Measurements from ENCODE around the gene SLC46A3.
"Not testable (repeated sequence)": the region's sequence is repeated elsewhere in the genome, so short reads cannot be mapped to it uniquely, and the experiment has no call there.

SLC46A3 gene, protein sequence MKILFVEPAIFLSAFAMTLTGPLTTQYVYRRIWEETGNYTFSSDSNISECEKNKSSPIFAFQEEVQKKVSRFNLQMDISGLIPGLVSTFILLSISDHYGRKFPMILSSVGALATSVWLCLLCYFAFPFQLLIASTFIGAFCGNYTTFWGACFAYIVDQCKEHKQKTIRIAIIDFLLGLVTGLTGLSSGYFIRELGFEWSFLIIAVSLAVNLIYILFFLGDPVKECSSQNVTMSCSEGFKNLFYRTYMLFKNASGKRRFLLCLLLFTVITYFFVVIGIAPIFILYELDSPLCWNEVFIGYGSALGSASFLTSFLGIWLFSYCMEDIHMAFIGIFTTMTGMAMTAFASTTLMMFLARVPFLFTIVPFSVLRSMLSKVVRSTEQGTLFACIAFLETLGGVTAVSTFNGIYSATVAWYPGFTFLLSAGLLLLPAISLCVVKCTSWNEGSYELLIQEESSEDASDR

DNA sequence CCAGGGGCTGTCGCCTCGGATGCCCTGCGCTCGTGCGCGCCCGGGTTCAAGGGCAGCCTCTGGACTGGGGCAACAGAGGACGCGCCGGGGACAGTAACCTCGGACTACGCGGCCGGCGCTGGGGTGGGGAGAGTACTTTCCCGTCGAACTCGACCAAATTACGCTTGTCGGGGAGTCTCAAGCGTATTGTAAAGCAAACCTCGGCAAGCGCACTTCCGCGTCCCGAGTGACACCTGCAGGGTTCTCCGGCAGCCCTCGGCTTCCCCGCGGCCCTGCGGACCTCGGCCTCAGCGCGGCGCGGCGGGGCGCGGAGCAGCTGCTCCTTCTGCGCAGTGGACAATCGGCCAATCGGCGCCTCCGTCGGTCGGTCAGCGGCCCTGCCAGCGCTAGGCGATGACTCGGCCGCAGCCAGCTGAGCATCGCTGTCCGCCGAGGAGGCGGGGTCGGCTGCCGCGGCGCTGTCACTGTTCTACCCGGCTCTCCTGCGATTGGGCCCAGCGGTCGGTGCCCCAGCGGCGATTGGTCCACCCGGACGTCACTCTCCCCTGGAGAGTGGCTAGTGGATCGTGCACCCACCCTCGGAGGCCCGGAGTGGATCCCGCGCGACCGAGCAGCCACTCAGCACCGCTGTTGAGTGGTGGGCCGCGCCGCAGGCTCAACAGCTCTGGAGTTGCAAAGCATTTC lies at the start of gene SLC46A3:
Gene SLC46A3 (minus strand): TSS at position 428 of the 684 bp plus-strand sequence. CDS start 972 bp downstream, outside the sequence.
- DNase-seq: peak; percentile 86 to 93

DNA sequence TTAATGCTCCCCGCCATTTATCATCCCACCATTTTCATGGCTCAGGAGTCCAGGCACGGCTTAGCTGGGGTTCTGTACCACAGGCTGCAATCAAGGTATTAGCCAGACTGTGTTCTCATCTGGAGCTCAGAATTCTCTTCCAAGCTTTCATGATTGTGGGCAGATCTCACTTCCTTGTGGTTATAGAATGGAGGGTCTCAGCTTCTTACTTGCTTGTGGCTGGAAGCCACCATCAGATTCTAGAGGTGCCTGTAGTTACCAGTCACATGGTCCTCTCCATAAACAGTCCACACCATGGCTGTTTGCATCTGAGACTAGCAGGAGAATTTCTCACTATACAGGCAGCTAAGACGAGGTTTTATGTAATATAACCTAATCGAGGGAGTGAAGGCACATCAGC lies 45.1 kb upstream of the SLC46A3 start:
- DNase-seq: no peak

DNA sequence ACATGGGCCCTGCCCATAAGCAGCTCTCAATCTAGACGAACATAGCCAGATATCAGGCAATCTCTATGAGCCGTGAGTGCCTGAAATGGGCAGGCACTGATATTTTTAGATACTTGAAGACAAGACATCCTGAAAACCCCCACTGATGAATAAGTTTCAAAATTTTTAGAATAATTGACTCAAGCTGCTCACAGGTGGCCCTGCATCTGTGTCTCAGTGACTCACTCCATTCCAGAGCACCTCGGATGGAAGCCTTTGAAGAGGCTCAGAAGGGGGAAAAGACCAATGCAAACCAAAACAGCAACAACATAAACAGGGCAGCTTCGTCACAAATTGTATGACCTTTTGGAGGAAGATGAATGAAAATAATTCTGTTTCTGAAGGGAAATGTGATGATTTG lies 42.8 kb upstream of the SLC46A3 start:
- DNase-seq: no peak

DNA sequence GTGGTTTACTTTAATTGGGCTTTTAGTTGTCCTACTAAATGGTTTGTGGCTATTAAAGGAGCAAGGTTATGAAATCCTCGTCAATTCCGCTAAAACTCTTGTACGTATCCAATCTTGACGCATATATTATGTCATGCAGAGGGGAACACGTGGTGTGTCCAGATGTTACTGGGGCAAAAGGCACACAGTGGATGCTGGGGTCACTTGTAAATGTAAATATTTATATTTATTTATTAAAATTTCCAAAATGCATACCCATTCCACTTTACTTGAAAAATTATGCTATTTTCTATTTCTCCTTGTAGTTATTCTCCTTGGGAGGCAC lies 36.7 kb upstream of the SLC46A3 start:
- no peak for DNase-seq

DNA sequence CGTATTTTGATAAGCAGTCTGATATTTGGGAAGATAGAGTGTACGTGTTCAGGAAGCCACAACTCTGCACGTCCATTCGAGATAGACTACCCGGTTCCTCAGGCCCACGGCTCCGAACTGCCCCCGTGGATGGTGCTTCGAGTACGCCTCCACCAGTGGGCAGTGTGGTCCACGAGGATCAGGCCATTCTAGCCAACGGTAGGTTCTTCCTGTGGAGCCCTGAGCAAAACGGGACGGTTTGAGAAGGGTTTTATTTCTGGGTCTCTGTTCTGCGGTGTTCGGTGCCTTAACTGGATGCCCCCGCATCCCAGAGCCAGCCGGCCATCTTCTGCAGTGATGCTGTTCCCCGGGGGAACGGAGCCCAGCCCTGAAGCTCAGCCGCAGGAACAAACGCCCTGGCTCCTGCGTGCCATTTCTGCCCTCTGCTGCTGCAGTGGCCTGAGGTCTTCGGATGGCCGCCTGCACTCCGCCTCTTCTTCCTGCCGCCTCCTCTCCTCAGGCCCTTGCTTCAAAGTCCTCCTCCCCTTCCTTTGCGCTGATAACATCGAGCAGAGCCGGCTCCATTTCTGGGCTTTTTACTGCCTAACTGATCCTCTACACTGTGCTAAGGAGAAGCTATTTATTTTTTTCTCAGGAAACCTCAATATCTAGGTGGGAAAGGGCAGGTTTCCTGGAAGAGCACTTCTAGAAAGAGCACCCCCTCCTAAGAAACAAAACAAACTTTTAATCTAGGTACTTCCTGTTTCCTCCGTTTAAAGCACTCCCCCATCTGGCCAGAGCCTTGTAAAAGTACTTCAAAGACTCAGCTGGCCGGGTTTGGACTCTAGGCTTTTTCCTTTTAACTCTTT lies 36.2 kb upstream of the SLC46A3 start:
- no peak for DNase-seq

DNA sequence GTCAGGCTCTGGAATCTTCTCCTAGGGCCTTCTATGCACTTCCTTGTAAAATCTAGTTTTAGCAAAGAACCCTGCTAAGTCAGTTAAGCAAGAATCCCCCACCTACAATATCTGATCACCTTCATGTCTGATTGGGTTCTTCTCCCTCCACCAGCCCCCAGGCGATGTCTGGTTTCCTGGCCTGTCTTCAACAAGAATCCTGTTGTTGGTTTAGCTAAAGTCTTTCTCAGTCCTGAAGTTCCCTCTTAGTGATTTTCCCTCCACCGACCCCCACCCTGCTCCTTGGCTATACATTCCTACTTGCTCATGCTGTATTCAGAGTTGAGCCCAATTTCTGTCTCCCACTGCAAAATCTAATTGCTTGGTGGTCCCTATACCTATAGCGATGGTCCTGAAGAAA lies 35.2 kb upstream of the SLC46A3 start:
- DNase-seq: no peak

DNA sequence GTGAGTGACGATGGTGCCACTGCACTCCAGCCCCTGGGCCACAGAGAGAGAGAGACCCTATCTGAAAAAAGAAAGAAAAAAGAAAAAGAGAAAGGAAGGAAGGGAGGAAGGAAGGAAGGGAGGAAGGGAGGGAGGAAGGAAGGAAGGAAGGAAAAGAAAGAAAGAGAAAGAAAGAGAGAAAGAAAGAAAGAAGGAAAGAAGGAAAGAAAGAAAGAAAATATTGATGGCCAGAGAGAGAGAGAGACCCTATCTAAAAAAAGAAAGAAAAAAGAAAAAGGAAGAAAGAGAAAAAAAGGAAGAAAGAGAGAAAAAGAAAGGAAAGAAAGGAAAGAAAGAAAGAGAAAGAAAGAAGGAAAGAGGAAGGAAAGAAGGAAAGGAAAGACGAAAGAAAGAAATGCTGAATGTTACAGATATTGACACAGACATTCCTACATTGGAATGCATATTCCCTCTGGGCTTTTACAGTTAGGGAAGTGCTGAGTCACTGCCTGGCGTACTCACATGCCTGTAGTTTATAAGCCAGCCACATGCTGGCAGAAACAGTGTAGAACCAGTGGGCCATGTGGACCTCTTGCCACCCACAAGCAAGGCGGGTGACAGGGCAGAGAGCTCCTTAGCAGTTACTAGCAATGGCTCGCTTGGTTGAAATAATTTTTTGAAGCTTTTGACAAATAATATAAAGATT lies 34.6 kb upstream of the SLC46A3 start:
- peak; percentile 66 to 88 for DNase-seq

DNA sequence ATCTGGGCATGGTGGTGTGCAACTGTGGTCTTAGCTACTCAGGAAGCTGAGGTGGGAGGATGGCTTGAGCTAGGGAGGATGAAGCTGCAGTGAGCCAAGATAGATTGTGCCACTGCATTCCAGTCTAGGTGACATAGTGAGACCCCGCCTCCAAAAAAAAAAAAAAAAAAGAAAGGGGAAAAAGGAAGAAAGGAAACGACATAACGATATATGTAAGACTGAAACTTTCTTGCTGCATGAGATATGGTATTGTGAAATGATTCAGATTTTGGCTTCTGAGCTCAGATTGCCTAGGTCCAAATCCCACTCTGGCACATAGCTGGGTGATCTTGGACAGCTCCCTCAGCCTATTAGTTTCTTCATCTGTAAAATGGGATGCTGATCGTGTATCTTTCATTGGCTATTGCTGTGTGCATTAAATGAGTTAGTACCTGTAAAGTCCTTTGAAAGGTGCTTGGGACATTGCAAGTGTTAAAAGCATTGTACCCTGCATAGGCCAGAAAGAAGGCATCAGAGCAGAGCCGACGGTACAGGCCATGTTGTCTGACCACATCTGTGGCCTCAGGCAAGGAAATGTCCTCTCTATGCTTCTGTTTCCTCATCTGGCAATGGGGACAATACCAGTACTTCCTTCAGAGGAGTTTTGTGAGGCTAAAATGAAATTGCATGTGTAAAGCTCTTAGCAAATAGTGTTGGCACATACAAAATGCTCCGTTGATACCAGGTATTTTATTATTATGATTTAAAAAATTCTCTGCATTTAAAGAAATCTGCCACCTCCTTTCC lies 32.6 kb upstream of the SLC46A3 start:
- no peak for DNase-seq

DNA sequence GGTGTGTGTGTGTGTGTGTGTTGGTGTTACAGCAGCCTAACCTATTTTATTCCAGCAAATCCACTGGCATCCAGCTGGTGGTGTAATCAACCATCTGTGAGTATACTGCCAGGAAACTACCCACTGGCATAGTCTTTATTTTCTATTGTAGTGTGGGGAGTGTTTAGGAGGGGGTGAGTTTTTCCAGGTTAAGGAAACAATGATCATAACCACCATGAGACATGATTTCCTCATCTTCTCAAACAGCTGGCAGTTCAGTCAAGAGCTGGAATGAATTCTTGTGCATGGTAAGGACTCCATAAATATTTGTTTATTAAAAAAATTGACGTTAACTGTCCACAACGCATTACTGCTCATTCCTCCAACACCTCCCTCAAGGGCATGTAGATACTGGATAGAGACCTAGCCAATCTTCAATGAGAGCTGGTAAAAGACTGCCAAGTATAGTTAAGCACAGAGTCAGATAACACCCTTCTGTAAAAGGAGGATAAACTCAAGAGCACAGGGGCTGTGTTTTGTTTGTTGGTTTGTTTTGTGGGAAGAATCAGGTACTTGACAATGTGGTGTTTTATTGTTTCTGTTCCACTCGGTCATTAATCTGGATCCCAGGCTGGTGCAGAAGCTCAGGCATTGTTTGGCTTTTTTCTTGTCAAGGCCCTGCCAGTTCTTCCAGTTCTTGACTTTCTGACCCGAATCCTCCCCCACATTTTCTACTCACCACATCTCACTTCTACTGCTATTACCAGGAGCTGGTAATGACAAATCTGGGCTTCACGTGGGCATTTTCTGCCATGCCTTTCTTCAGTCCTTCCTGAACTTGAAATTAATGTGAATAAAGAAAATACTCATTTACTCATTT lies 31.6 kb upstream of the SLC46A3 start:
- DNase-seq: no peak

DNA sequence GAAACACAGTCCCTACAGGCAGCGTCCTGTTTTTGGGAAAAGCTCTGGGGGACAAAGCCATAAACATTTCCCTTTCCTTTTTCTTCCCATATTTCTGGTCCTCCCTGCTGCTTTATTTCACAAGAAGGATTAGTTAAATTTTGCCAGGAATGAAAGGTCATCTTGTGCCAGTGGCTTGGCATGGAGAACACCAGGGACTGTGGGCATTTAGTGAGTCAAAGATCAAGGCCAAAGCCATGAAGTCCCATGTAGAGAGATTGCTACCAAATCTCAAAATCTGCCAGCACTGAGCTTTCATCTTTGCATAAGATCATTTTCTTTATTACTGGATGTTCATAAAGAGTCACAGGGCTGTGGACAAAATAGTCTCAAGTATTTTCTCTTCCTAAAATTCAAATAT lies 29.1 kb upstream of the SLC46A3 start:
- no peak for DNase-seq

DNA sequence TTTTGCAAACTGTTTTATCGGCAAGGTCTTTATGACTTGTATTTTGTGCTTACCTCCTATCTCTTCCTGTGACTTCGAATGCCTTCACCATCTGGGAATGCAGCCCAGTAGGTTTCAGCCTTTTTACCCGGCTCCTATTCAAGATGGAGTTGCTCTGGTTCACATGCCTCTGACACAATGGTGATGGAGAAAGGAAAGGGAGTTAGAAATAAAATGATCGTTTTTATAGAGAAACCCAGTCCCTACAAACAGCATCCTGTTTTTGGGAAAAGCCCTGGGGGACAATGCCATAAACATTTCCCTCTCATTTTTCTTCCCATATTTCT lies 27.5 kb upstream of the SLC46A3 start:
- DNase-seq: no peak

DNA sequence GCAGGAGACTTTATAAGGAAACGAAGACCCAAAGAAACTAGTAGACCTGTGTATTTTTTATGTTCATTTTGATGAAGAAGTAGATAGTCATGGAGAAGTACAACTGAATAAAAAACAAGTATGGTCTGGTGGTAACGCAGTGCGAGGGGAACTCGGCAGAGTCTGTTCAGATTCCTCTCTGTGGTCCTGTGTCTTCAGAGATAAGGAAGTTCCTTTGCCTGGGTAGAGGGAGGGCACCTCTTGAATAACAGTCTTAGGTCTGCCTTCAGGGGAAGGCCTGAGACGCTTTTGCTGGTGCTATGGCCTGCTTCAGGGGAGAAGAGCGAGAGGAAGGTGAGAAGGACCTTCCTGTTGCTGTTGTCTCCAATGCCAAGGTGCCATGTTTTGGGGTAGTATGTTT lies 25.9 kb upstream of the SLC46A3 start:
- DNase-seq: no peak

DNA sequence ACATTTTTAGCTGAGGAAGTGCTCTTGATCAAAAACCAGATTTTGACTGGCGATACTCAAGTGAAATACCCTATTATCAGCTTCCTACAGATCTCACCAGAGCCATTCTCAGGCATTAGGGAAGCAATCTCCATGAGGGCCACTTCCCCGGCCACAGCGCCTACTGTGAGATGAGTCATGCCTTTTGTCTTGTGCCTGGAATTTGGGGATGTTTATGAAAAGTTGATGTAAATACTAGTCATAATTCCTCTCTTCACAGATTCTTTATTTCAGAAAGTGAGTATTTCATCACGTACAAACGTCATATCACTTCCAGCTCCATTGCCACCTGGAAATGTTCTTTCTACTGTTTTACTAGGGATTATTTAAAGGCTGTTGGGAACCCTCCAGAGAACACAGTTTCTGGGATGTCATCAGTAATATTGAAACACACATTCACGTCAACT lies 25.3 kb upstream of the SLC46A3 start:
- no peak for DNase-seq

DNA sequence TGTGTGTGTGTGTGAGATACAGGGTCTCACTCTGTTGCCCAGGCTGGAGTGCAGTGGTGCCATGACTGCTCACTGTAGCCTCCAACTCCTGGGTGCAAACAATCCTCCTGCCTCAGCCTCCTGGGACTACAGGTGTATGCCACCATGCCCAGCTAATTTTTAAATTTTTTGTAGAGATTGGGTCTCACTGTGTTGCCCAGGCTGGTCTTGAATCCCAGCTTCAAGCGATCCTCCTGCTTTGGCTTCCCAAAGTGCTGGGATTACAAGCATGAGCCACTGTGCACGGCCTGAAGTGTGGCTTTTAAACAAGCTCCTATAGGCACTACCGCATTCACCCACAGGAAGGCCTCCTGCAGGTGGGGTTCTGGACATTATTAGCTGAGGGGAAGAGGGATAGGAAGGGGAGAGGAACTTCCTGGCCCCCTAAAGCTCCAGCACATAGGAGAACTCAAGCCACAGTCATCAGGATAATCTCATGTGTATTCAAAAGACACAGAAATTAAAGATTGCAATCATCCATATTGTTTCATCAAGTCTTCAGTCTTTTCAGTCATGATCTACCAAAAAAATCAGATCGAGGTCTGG lies 24.8 kb upstream of the SLC46A3 start:
- no peak for DNase-seq

DNA sequence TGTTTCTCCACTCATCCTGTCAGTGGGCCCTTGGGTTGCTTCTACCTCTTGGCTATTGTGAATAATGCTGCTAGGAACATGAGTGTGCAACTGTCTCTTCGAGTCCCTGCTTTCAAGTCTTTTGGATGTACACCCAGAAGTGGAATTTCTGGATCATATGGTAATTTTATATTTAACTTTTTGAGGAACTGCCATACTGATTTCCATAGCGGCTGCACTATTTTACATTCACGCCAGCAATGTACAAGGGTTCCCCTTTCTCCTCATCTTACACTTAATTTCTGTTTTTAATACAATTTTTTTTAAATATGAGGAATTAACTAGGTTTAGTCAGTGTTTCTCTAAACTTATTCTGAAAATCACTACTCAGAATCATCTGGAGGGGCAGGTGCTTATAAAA lies 24.2 kb upstream of the SLC46A3 start:
- no peak for DNase-seq

DNA sequence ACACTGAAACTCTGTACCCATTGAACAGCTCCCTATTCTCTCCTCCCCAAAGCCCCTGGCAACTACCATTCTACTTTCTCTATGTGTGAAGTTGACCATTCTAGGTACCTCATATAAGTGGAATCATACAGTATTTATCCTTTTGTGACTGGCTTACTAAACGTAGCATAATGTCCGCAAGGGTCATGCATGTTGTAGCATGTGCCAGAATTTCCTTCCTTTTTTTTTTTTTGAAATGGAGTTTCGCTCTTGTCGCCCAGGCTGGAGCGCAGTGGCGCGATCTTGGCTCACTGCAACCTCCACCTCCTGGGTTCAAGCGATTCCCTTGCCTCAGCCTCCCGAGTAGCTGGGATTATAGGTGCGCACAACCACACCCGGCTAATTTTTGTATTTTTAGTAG lies 23.7 kb upstream of the SLC46A3 start:
- not testable (repeated sequence) for DNase-seq

DNA sequence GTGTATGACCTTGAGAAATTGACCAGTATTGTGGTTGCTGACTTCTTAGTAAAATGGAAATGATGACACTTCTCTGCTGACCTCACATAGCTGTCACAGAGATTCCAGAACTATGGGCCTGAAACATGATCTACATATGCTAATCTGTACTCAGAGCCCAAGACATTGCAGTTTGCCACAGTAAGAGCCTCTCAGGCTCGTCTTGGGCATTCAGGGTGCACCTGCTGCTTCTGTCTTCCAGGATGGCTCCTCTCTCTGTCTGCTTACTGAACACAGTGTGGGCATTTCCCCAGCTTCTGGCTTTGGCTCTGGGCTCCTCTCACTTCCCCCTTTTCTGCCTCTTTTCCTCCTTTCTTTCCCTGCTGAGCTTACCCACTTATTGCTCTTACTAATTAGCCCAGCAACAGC lies 22.3 kb upstream of the SLC46A3 start:
- no peak for DNase-seq

DNA sequence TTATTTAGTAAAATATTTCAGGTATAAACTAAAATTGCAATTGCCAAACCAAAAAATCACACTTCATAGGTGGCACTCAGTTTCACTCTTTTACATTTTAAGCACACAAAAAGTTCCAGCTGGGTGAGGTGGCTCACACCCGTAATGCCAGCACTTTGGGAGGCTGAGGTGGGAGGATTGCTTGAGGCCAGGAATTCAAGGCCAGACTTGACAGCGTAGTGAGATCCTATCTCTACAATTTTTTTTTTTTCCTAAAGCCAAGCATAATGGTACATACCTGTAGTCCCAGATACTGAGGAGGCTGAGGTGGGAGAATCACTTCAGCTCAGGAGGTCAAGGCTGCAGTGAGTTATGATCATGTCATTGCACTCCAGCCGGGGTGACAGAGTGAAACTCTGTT lies 20.6 kb upstream of the SLC46A3 start:
- DNase-seq: no peak

DNA sequence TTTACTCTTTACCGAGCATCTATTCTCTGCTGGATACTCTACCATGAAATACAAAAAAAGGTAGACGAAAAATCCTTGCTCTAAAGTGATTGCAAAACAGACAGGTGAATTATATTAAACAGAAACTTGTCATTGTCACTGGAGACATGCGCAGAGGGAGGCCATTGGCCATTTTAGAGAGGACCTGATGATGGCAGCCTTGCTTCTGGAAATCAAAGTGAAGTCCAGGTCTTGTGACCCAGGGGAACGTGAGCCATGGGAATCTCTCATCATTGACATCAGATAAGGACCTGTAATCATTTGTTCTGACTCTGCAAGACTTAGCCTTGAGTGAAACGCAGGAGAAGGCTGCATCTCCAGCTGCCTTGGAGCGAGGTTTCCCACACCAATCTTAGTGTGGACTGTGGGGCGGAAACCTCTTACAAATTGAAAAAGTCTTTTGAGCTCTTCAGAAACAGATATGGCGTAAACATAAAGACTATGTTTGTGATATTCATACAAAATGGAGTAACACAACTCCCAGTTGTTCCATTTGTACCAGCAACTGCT lies 16.8 kb upstream of the SLC46A3 start:
- no peak for DNase-seq

DNA sequence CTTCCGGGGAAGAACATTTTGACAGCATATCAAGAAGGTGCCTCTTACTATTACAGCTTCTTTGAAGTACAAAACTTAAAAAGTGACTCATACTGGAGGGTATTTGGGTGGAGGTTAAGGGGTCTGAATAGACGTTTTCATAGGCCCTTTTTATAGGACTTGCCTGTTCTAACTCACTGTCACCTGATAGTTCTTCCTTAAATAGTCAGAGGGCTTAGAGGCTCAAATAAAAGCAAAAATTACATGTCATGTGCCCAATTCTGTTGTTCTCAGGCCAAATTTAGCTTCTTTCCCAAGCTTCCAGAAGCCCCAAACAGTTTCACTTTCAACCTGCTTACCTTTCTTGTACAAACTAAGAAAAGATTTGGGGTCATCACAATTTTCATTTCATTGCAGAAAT lies 16.1 kb upstream of the SLC46A3 start:
- no peak for DNase-seq

DNA sequence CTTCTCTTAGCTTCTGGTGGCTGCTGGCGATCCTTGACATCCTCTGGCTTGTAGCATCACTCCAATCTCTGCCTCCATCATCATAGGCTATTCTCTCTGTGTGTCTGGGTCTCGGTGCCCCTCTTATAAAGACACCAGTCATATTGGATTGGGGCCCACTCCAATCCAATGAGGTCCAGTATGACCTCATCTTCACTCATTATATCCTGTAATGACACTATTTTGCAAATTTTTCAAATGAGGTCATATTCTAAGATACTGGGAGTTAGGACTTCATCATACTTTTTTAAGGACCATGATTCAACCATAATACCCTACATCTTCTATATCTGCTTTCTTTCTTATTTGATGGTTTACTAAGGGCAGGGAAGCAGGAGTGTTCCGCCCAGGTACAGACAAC lies 12.0 kb upstream of the SLC46A3 start:
- DNase-seq: no peak
